ENCODE data around the gene PTPRN2. TPM values are rescaled to one million over a fixed set of nuclear protein-coding genes. Genes with fewer than 3 reads are reported as not detected.
"Not testable (repeated sequence)": the region's sequence is repeated elsewhere in the genome, so short reads cannot be mapped to it uniquely, and the experiment has no call there.

PTPRN2 gene
- total RNA-seq, 1 experiment from 2014 or later, result 1.7 TPM

GRCh38 chr7:158341097-158341496, 246.5 kb downstream of the PTPRN2 start:
- H3K9ac ChIP-seq (ENCODE audit: low read length); DNase-seq; H3K79me2 ChIP-seq (ENCODE audit: low read length); H2AFZ ChIP-seq (ENCODE audit: low read length); H4K20me1 ChIP-seq (ENCODE audit: insufficient read depth, low read depth, low read length); H3K9me3 ChIP-seq (ENCODE audit: low read length); H3K9me2 ChIP-seq (replicated peaks; ENCODE audit: insufficient read depth, low read length); H3K27me3 ChIP-seq (ENCODE audit: low read length); H3K27ac ChIP-seq (ENCODE audit: low read length); H3K4me2 ChIP-seq (ENCODE audit: low read depth, low read length, poor library complexity, severe bottlenecking); H3K36me3 ChIP-seq (ENCODE audit: insufficient read depth, low read length); H3K4me3 ChIP-seq (ENCODE audit: low read length); H3K4me1 ChIP-seq (ENCODE audit: low read length): not testable (repeated sequence)

DNA sequence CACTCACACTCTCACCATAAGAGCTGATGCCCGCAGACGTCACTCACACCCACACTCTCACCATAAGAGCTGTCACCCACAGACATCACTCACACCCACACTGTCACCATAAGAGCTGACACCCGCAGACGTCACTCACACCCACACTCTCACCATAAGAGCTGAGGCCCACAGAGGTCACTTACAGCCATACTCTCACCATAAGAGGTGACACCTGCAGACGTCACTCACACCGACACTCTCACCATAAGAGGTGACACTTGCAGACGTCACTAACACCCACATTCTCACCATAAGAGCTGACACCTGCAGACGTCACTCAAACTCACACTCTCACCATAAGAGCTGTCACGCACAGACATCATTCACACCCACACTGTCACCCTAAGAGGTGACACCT, 250.7 kb downstream of the PTPRN2 start:
- not testable (repeated sequence) for H2AFZ ChIP-seq (ENCODE audit: low read length); H3K9me2 ChIP-seq (replicated peaks; ENCODE audit: insufficient read depth, low read length); H3K36me3 ChIP-seq (ENCODE audit: insufficient read depth, low read length); H3K9ac ChIP-seq (ENCODE audit: low read length); H3K9me3 ChIP-seq (ENCODE audit: low read length); H3K4me2 ChIP-seq (ENCODE audit: low read depth, low read length, poor library complexity, severe bottlenecking); DNase-seq; H3K27ac ChIP-seq (ENCODE audit: low read length); H3K27me3 ChIP-seq (ENCODE audit: low read length); H3K4me1 ChIP-seq (ENCODE audit: low read length); H4K20me1 ChIP-seq (ENCODE audit: insufficient read depth, low read depth, low read length); H3K4me3 ChIP-seq (ENCODE audit: low read length); H3K79me2 ChIP-seq (ENCODE audit: low read length)

DNA sequence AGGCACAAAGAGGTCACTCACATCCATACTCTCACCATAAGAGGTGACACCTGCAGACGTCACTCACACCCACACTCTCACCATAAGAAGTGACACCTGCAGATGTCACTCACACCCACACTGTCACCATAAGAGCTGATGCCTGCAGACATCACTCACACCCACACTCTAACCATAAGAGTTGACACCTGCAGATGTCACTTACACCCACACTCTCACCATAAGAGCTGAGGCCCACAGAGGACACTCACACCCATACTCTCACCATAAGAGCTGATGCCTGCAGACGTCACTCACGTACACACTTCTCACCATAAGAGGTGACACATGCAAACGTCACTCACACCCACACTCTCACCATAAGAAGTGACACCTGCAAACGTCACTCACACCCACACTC, 255.1 kb downstream of the PTPRN2 start:
- DNase-seq; H3K36me3 ChIP-seq (ENCODE audit: insufficient read depth, low read length); H4K20me1 ChIP-seq (ENCODE audit: insufficient read depth, low read depth, low read length): not testable (repeated sequence)

GRCh38 chr7:158331826-158332450, 255.7 kb downstream of the PTPRN2 start:
- H3K36me3 ChIP-seq (ENCODE audit: insufficient read depth, low read length); H3K27ac ChIP-seq (ENCODE audit: low read length); H4K20me1 ChIP-seq (ENCODE audit: insufficient read depth, low read depth, low read length); H3K79me2 ChIP-seq (ENCODE audit: low read length); H3K4me3 ChIP-seq (ENCODE audit: low read length); H2AFZ ChIP-seq (ENCODE audit: low read length); H3K4me2 ChIP-seq (ENCODE audit: low read depth, low read length, poor library complexity, severe bottlenecking); H3K9ac ChIP-seq (ENCODE audit: low read length); H3K9me2 ChIP-seq (replicated peaks; ENCODE audit: insufficient read depth, low read length); H3K27me3 ChIP-seq (ENCODE audit: low read length); DNase-seq; H3K4me1 ChIP-seq (ENCODE audit: low read length): not testable (repeated sequence)
- peaks cover 14% of the 10 kb centered on the region; the same call in 1 of the 2 replicates for H3K9me3 ChIP-seq (ENCODE audit: low read length)

More for the DNA sequence above, 255.1 kb downstream of the PTPRN2 start:
- not testable (repeated sequence) for H3K79me2 ChIP-seq (ENCODE audit: low read length); H3K4me3 ChIP-seq (ENCODE audit: low read length); H3K27ac ChIP-seq (ENCODE audit: low read length); H2AFZ ChIP-seq (ENCODE audit: low read length); H3K27me3 ChIP-seq (ENCODE audit: low read length); H3K9ac ChIP-seq (ENCODE audit: low read length); H3K4me1 ChIP-seq (ENCODE audit: low read length); H3K4me2 ChIP-seq (ENCODE audit: low read depth, low read length, poor library complexity, severe bottlenecking); H3K9me2 ChIP-seq (replicated peaks; ENCODE audit: insufficient read depth, low read length)
- peaks cover 12% of the 10 kb centered on the region; the same call in 1 of the 2 replicates for H3K9me3 ChIP-seq (ENCODE audit: low read length)

DNA sequence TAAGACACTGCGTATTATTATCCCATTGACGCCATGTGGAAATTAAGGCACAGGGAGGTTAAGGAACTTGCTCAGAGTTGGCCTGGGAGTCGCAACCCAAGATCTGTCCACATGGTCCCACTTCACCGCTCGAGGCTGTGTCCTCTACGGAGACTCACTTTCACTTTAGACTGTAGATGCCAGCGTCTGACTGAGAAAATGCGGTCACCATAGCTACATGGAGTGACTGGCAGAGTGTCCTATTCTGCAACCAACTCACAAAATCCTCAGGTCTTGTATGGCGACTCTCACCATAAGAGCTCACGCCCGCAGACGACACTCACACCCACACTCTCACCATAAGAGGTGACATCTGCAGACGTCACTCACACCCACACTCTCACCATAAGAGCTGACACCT, 257.9 kb downstream of the PTPRN2 start:
- Histone ChIP-seq H3K9ac (ENCODE audit: low read length) (no peak overlapping the region), H3K79me2 (ENCODE audit: low read length) (no peaks in the 10 kb centered on the region), H3K4me2 (ENCODE audit: low read depth, low read length, poor library complexity, severe bottlenecking) (no peak overlapping the region), H3K4me1 (ENCODE audit: low read length) (no peaks in the 10 kb centered on the region), H3K27ac (ENCODE audit: low read length) (no peak overlapping the region), H4K20me1 (ENCODE audit: insufficient read depth, low read depth, low read length) (no peaks in the 10 kb centered on the region), H3K27me3 (ENCODE audit: low read length) (no peaks in the 10 kb centered on the region), H3K9me2 (replicated peaks; ENCODE audit: insufficient read depth, low read length) (no peaks in the 10 kb centered on the region), H3K4me3 (ENCODE audit: low read length) (no peak overlapping the region), H3K9me3 (ENCODE audit: low read length) (peaks cover 21% of the 10 kb centered on the region; the same call in 1 of the 2 replicates), H2AFZ (ENCODE audit: low read length) (no peak overlapping the region), H3K36me3 (ENCODE audit: insufficient read depth, low read length) (no peaks in the 10 kb centered on the region)
- DNase-seq, result no peak

DNA sequence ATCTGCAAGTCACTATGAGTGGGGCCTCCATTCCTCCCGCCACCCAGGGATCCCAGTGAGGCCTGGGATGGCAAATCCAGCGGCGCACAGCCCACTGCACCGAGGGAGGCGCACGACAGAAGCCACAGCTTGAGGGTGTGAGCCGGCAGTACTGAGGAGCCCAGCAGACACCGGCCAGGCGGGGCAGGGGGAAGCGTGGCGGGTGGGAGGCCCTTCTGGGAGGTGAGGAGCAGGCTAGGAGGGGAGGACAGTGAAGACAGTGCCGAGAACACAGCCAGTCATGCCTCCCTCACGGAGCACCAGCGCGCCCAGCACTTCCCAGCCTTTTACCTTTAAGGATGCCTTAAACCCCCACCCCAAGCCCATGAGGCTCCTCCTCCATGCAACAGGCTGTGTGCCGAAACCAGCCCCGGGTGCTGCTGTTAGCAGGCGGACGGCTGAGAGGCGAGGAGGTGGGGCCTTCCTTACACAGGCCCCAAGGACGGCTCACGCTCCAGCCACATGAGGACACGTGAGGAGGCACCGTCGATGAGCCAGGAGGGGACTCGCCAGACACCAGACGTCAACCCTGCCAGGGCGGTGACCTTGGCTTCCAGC, 258.5 kb downstream of the PTPRN2 start:
- DNase-seq, result no peak
- Histone ChIP-seq H3K4me3 (ENCODE audit: low read length) (no peak overlapping the region), H3K4me1 (ENCODE audit: low read length) (no peaks in the 10 kb centered on the region), H3K4me2 (ENCODE audit: low read depth, low read length, poor library complexity, severe bottlenecking) (no peak overlapping the region), H3K27ac (ENCODE audit: low read length) (no peak overlapping the region), H3K79me2 (ENCODE audit: low read length) (no peaks in the 10 kb centered on the region), H4K20me1 (ENCODE audit: insufficient read depth, low read depth, low read length) (no peaks in the 10 kb centered on the region), H2AFZ (ENCODE audit: low read length) (no peak overlapping the region), H3K9ac (ENCODE audit: low read length) (no peak overlapping the region), H3K9me2 (replicated peaks; ENCODE audit: insufficient read depth, low read length) (no peaks in the 10 kb centered on the region), H3K9me3 (ENCODE audit: low read length) (peaks cover 21% of the 10 kb centered on the region; the same call in 1 of the 2 replicates), H3K36me3 (ENCODE audit: insufficient read depth, low read length) (no peaks in the 10 kb centered on the region), H3K27me3 (ENCODE audit: low read length) (no peaks in the 10 kb centered on the region)

DNA sequence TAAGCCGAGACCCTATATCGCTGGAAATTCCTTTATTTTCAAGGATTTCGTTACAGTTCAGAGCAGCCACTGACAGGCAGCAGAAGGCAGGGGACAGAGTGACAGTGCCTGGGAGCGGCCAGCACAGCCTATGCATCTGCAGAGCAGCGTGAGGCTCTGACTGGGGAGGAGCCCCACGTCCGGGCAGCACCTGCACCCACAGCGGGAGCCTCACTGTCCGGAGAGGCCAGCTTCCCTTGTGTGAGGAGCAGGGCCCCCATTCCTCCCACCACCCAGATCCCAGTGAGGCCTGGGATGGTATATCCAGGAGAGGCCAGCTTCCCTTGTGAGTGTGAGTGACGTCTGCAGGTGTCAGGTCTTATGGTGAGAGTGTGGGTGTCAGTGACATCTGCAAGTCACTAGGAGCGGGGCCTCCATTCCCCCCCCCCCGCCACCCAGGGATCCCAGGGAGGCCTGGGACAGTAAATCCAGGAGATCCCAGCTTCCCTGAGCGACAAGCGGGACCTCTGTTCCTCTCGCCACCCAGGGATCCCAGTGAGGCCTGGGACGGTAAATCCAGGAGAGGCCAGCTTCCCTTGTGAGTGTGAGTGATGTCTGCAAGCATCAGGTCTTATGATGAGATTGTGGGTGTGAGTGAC, 259.1 kb downstream of the PTPRN2 start:
- Histone ChIP-seq H3K9ac (ENCODE audit: low read length) (no peak overlapping the region), H4K20me1 (ENCODE audit: insufficient read depth, low read depth, low read length) (no peaks in the 10 kb centered on the region), H3K9me2 (replicated peaks; ENCODE audit: insufficient read depth, low read length) (no peaks in the 10 kb centered on the region), H3K27ac (ENCODE audit: low read length) (no peak overlapping the region), H3K27me3 (ENCODE audit: low read length) (no peaks in the 10 kb centered on the region), H3K4me3 (ENCODE audit: low read length) (no peak overlapping the region), H3K79me2 (ENCODE audit: low read length) (no peaks in the 10 kb centered on the region), H3K4me2 (ENCODE audit: low read depth, low read length, poor library complexity, severe bottlenecking) (no peak overlapping the region), H3K4me1 (ENCODE audit: low read length) (no peaks in the 10 kb centered on the region), H3K9me3 (ENCODE audit: low read length) (peaks cover 21% of the 10 kb centered on the region; the same call in 1 of the 2 replicates), H3K36me3 (ENCODE audit: insufficient read depth, low read length) (no peaks in the 10 kb centered on the region), H2AFZ (ENCODE audit: low read length) (no peak overlapping the region)
- no peak for DNase-seq

DNA sequence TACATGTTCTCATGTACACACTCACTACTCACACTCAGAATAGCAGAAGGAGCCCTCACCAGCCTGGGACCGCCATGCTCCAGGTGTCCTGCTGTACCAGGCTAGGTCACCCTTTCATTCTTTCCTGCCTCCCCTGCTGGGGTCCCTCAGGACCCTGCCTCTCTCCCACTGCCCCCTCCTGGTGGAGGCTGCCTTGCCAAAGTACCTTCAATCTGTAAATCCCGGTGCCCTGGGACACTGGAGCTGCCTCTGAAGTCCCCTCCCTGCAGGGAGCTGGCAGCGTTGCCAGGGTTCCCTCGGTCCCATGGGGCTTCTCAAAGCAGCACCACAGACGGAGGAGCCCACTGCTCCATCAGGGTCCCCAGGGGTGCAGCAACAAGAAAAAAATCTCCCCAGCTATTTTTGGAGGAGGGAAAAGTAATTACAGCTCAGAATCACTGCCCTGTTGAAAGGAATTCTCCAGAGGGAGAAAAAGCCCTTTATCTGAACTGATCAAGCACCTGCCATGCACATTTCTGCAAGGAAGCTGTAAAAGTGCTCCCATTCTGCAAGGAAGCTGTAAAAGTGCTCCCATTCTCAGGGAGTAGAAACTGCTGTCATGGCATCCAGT, 259.9 kb downstream of the PTPRN2 start:
- H3K36me3 ChIP-seq (ENCODE audit: insufficient read depth, low read length), result no peaks in the 10 kb centered on the region
- H3K27ac ChIP-seq (ENCODE audit: low read length), result no peak overlapping the region
- no peak overlapping the region for H2AFZ ChIP-seq (ENCODE audit: low read length)
- peaks cover 21% of the 10 kb centered on the region; the same call in 1 of the 2 replicates for H3K9me3 ChIP-seq (ENCODE audit: low read length)
- H3K27me3 ChIP-seq (ENCODE audit: low read length), result no peaks in the 10 kb centered on the region
- H3K9ac ChIP-seq (ENCODE audit: low read length), result no peak overlapping the region
- no peaks in the 10 kb centered on the region for H4K20me1 ChIP-seq (ENCODE audit: insufficient read depth, low read depth, low read length)
- no peaks in the 10 kb centered on the region for H3K9me2 ChIP-seq (replicated peaks; ENCODE audit: insufficient read depth, low read length)
- H3K4me2 ChIP-seq (ENCODE audit: low read depth, low read length, poor library complexity, severe bottlenecking), result no peak overlapping the region
- DNase-seq, result no peak
- no peak overlapping the region for H3K4me3 ChIP-seq (ENCODE audit: low read length)
- no peaks in the 10 kb centered on the region for H3K79me2 ChIP-seq (ENCODE audit: low read length)
- no peaks in the 10 kb centered on the region for H3K4me1 ChIP-seq (ENCODE audit: low read length)
